ENCODE results near the gene DCDC2B. TPM values are rescaled to one million over a fixed set of nuclear protein-coding genes. Genes with fewer than 3 reads are reported as not detected.

The DCDC2B gene
- total RNA-seq, 1 donor from 2014 or later, result not detected

GRCh38 chr1:32231843-32232432 lies 23.0 kb downstream of the DCDC2B start:
- peak overlapping the region; percentile 17 for H3K27ac Mint-ChIP-seq (ENCODE audit: unreplicated experiment)
- no peak for TF ChIP-seq CTCF (IDR thresholded peaks at IDR 0.05; ENCODE audit: partially characterized antibody, unreplicated experiment)
- peaks cover 2% of the 10 kb centered on the region for H3K9me3 Mint-ChIP-seq (ENCODE audit: unreplicated experiment)
- H3K36me3 Mint-ChIP-seq (ENCODE audit: unreplicated experiment), result no peaks in the 10 kb centered on the region
- DNase-seq, result no peak
- H3K4me3 Mint-ChIP-seq (ENCODE audit: unreplicated experiment), result no peak overlapping the region
- H3K4me1 Mint-ChIP-seq (ENCODE audit: low read depth, unreplicated experiment), result peaks cover 9% of the 10 kb centered on the region
- no peaks in the 10 kb centered on the region for H3K27me3 Mint-ChIP-seq (ENCODE audit: unreplicated experiment)

GRCh38 chr1:32232558-32233304 lies 23.8 kb downstream of the DCDC2B start:
- H3K4me3 Mint-ChIP-seq (ENCODE audit: unreplicated experiment), result no peak overlapping the region
- H3K9me3 Mint-ChIP-seq (ENCODE audit: unreplicated experiment), result peaks cover 2% of the 10 kb centered on the region
- H3K27me3 Mint-ChIP-seq (ENCODE audit: unreplicated experiment), result no peaks in the 10 kb centered on the region
- peak overlapping the region; percentile 30 for H3K27ac Mint-ChIP-seq (ENCODE audit: unreplicated experiment)
- no peak for DNase-seq
- no peak for TF ChIP-seq CTCF (IDR thresholded peaks at IDR 0.05; ENCODE audit: partially characterized antibody, unreplicated experiment)
- H3K36me3 Mint-ChIP-seq (ENCODE audit: unreplicated experiment), result no peaks in the 10 kb centered on the region
- H3K4me1 Mint-ChIP-seq (ENCODE audit: low read depth, unreplicated experiment), result peaks cover 9% of the 10 kb centered on the region

- H3K36me3 Mint-ChIP-seq (ENCODE audit: unreplicated experiment), result no peaks in the 10 kb centered on the region
- H3K27me3 Mint-ChIP-seq (ENCODE audit: unreplicated experiment), result no peaks in the 10 kb centered on the region
- H3K9me3 Mint-ChIP-seq (ENCODE audit: unreplicated experiment), result peaks cover 2% of the 10 kb centered on the region
- no peak for DNase-seq
- H3K4me1 Mint-ChIP-seq (ENCODE audit: low read depth, unreplicated experiment), result peaks cover 15% of the 10 kb centered on the region
- no peak overlapping the region for H3K27ac Mint-ChIP-seq (ENCODE audit: unreplicated experiment)
- H3K4me3 Mint-ChIP-seq (ENCODE audit: unreplicated experiment), result no peak overlapping the region
- TF ChIP-seq CTCF (IDR thresholded peaks at IDR 0.05; ENCODE audit: partially characterized antibody, unreplicated experiment), result no peak
Measured at GRCh38 chr1:32234792-32235191, 25.9 kb downstream of the DCDC2B start.

GRCh38 chr1:32239337-32239736 lies 30.4 kb downstream of the DCDC2B start:
- no peak for TF ChIP-seq CTCF (IDR thresholded peaks at IDR 0.05; ENCODE audit: partially characterized antibody, unreplicated experiment)
- no peak overlapping the region for H3K27ac Mint-ChIP-seq (ENCODE audit: unreplicated experiment)
- H3K4me1 Mint-ChIP-seq (ENCODE audit: low read depth, unreplicated experiment), result peaks cover 12% of the 10 kb centered on the region
- H3K27me3 Mint-ChIP-seq (ENCODE audit: unreplicated experiment), result peaks cover 5% of the 10 kb centered on the region
- DNase-seq, result no peak
- H3K36me3 Mint-ChIP-seq (ENCODE audit: unreplicated experiment), result no peaks in the 10 kb centered on the region
- H3K9me3 Mint-ChIP-seq (ENCODE audit: unreplicated experiment), result peaks cover 7% of the 10 kb centered on the region
- peak overlapping the region; percentile 90 for H3K4me3 Mint-ChIP-seq (ENCODE audit: unreplicated experiment)

GRCh38 chr1:32239790-32240139 lies 30.9 kb downstream of the DCDC2B start:
- no peak overlapping the region for H3K27ac Mint-ChIP-seq (ENCODE audit: unreplicated experiment)
- H3K4me3 Mint-ChIP-seq (ENCODE audit: unreplicated experiment), result peak overlapping the region; percentile 90
- peaks cover 12% of the 10 kb centered on the region for H3K4me1 Mint-ChIP-seq (ENCODE audit: low read depth, unreplicated experiment)
- H3K36me3 Mint-ChIP-seq (ENCODE audit: unreplicated experiment), result no peaks in the 10 kb centered on the region
- no peak for TF ChIP-seq CTCF (IDR thresholded peaks at IDR 0.05; ENCODE audit: partially characterized antibody, unreplicated experiment)
- H3K9me3 Mint-ChIP-seq (ENCODE audit: unreplicated experiment), result peaks cover 7% of the 10 kb centered on the region
- DNase-seq, result peak; percentile 53
- H3K27me3 Mint-ChIP-seq (ENCODE audit: unreplicated experiment), result peaks cover 5% of the 10 kb centered on the region
